GM19455 (cell line): Measurements from ENCODE around the gene GABRG3.

Experiments used
- ATAC-seq: cut with Tn5 transposase; IDR thresholded peaks from one replicate; pipeline ENCODE4 v1.9.1; 2021; ENCODE audit not compliant: unreplicated experiment

GABRG3 gene

DNA sequence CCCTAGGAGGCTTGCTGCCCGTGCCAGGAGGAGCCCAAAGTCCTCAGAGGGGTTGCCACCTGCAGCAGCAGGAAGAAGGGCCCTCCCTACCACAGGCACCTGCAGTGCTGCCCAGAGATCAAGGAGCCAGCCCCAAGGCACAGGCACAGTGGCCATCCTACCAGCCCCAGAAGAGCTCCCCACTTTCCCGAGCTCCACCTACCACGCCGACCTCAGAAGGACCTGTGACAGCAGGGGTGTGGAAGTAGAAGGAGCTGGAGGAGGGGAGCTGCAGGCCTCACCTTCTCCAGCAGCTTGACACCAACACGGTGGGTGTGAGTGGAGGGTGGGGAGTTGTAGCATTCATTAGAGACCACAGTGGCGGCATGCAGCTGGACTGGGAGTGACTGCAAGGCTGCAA lies 485.8 kb downstream of the GABRG3 start:
- no peak for ATAC-seq

DNA sequence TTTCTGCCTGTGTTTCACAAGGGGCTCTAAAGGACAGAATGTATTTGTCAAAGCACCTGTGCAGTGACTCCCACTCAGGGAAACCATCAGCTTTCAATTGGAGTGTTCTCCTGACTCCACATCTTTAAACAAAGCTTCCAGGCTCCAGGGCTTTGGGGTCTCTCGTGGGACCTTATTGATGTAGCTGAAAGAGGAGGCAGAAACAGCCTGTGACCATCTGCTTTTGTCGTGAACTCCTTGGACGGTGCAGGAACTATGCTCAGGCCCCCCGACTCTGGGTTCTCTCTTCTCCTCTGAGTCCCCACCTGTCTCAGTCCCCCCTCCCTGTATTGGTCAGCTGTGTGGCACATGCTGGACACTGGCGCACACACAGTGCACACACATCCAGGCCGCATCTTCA lies 486.8 kb downstream of the GABRG3 start:
- no peak for ATAC-seq

- ATAC-seq, result no peak
Observed at GRCh38 chr15:27458345-27459084, 487.5 kb downstream of the GABRG3 start.

- no peak for ATAC-seq
Observed at GRCh38 chr15:27459836-27460235, 488.9 kb downstream of the GABRG3 start.

GRCh38 chr15:27461181-27461580 lies 490.2 kb downstream of the GABRG3 start:
- ATAC-seq, result no peak

GRCh38 chr15:27463525-27464088 lies 492.6 kb downstream of the GABRG3 start:
- no peak for ATAC-seq

- ATAC-seq, result no peak
Observed at GRCh38 chr15:27464941-27465612, 494.1 kb downstream of the GABRG3 start.

GRCh38 chr15:27466758-27467157 lies 495.8 kb downstream of the GABRG3 start:
- no peak for ATAC-seq

DNA sequence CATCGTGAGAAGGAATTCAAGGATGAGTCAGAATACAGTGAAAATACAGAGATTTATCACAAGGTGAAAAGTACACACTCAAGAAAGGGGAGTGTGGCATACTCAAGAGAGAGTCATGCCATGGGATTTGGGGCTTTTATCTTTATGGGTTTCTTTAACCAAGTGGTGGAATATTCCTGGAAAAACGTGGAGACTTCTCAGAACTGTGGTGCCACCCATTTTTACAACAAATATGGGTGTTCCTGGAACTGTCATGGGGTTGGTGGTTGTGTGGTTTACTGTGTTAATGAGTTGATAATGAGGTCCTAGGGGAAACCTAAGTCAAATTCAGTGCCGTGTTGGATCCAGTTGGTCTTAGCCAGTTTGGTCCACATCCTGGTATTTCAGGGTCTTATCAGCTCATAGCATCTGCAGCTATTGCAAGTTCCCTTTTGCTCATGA lies 497.2 kb downstream of the GABRG3 start:
- ATAC-seq, result no peak

- no peak for ATAC-seq
Observed at GRCh38 chr15:27473845-27474244, 502.9 kb downstream of the GABRG3 start.

GRCh38 chr15:27475395-27475794 lies 504.4 kb downstream of the GABRG3 start:
- ATAC-seq, result no peak

GRCh38 chr15:27479296-27480140 lies 508.5 kb downstream of the GABRG3 start:
- ATAC-seq, result no peak

DNA sequence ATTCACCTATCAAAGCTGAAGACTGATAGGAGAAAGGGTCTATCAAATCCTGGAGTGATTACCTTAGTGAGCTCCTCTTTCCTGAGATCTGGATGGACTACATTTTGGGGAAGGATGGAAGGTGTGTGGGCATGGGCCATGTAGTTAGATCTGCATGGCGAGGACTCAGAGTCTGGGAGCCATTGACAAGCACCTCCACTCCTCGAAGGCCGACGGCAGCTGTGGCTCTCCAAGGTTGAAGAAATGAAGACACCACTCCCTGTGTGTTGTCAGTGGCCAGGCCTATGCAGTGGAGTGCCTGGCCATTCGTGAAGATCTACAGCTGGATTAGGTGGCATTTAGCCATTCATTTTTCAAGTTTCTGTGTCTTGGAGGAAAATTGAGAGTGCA lies 509.2 kb downstream of the GABRG3 start:
- no peak for ATAC-seq

DNA sequence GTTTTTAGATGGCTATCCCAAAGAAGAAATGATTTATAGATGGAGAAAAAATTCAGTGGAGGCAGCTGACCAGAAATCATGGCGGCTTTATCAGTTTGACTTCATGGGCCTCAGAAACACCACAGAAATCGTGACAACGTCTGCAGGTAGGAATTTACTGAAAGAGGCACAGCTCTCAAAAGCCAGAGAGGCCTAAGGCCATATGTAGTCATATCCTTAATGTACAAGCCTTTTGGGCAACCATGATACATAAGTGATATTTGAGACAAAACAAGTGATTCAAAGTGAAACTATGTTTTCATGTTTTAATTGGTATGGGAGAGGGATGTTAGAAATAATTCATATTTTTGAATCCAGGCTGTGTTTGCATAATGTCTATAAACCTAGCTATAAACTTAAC lies 509.7 kb downstream of the GABRG3 start:
- ATAC-seq, result no peak

GRCh38 chr15:27481768-27482167 lies 510.8 kb downstream of the GABRG3 start:
- ATAC-seq, result no peak

- no peak for ATAC-seq
Observed at GRCh38 chr15:27482287-27482686, 511.3 kb downstream of the GABRG3 start.

DNA sequence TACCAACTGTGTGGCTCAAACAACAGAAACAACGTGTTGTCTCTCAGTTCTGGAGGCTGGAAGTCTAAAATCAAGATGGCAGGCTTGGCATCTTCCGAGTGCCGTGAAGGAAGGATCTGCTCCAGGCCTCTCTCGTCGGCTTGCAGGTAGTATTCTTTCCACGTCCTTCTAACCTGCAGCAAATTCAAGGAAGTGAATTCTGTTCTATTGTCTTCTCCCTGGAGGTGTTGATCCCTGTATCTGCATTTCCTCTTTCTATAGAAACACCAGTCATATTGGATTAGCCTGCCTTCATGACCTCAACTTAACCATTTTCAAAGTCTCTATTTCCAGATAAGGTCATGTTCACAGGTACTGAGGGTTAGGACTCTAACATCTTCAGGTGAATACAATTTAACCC lies 512.1 kb downstream of the GABRG3 start:
- no peak for ATAC-seq

- ATAC-seq, result no peak
Observed at GRCh38 chr15:27485265-27485664, 514.3 kb downstream of the GABRG3 start.

GRCh38 chr15:27486051-27486450 lies 515.1 kb downstream of the GABRG3 start:
- ATAC-seq, result no peak

DNA sequence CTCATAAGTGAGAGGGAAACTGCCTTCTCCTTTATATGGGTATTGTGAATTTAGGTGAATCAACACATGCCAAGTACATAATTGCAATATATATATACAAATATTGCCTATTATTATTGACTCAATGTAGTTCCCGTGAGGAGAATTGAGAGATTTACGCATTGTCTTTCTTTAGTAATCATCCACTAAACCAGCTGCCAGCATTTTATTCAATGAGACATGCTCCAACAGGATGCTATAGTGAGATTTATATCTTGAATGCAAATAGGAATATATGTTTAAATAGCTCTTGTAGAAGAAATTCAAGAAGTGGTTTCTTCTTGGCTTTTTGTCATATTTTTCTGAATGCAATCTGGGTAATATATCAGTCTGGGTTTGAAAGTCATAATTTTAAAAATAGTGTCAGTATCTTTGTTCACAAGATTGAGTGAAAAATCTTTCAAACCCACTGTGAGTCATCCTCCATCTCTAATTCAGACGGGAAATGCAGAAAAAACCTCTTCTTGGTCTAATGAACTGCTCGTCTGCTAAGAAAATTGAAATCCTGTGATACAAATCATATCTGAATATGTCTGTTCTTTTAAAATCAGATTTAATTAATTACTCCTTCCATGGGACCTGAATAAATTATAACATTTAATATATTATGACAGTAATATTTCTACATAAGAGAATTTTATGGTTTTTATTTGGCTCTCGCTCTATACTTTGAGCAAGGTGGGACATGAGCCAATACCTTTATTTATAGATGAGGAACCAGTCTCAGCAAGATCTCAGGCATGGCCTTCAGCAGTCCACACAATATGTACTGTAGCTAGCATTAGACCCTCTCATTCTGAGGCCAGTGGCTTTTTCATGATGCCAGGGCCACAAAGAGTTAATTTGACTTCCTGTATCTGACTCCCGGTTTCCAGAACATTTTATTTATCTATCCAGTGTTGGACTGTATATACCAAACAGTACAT lies 516.0 kb downstream of the GABRG3 start:
- ATAC-seq, result no peak
